Prostate gland (tissue), 2 donors: ENCODE data around the gene SMIM35. TPM values are rescaled to one million over a fixed set of nuclear protein-coding genes. Genes with fewer than 3 reads are reported as not detected.
"Not testable (repeated sequence)": the region's sequence is repeated elsewhere in the genome, so short reads cannot be mapped to it uniquely, and the experiment has no call there.

ENCODE experiments used
- DNase-seq: peaks from one replicate; pipeline ENCODE4 v3.0.0-alpha.2; 2019; ENCODE audit warnings: low spot score
- H3K27ac ChIP-seq, 2 donors: fragments of 200-600 bp; sonication (generic); 2 replicates each; pipeline ENCODE4 v1.5.1; 2017 to 2019
- H3K27me3 ChIP-seq: fragments of 200-600 bp; sonication (generic); replicated peaks from 2 replicates; pipeline ENCODE4 v1.5.1; 2019; ENCODE audit not compliant: insufficient read depth
- H3K36me3 ChIP-seq, 2 donors: fragments of 200-600 bp; sonication (generic); 1 replicate in 1 of 2; 2 replicates in 1 of 2; pipeline versions ENCODE4 v1.5.1 to v1.8.1; 2017 to 2019
- H3K4me1 ChIP-seq: fragments of 200-600 bp; sonication (generic); replicated peaks from 2 replicates; pipeline ENCODE4 v1.5.1; 2019
- H3K4me3 ChIP-seq, 2 donors: fragments of 200-600 bp; sonication (generic); 2 replicates each; pipeline ENCODE4 v1.5.1; 2017 to 2019
- H3K9me3 ChIP-seq: fragments of 200-600 bp; sonication (generic); 2 replicates; pipeline ENCODE4 v1.5.1; 2017
- CTCF ChIP-seq, 4 experiments: fragments of 200-600 bp in 2 of 4; fragments of 450-650 bp in 2 of 4; sonication (generic) in 2 of 4; IDR thresholded peaks; 1 replicate in 3 of 4; 2 replicates in 1 of 4; pipeline ENCODE4 v1.5.1; 2016 to 2019; ENCODE audit warnings: antibody characterized with exemption in 4 of 4, mild to moderate bottlenecking in 2 of 4, moderate library complexity in 2 of 4
- POLR2A ChIP-seq: fragments of 450-650 bp; IDR thresholded peaks from one replicate; pipeline ENCODE4 v1.6.1; 2016; ENCODE audit warnings: antibody characterized with exemption, mild to moderate bottlenecking
- POLR2AphosphoS5 ChIP-seq: sonication (generic); formaldehyde crosslinking; IDR thresholded peaks from one replicate; pipeline ENCODE4 v1.6.1; 2017; ENCODE audit warnings: antibody characterized with exemption
- WGBS: methylation state at CpG from one replicate; pipeline ENCODE4 v1.1.5; 2018; 5-methylcytosine and 5-hydroxymethylcytosine counted together
- intact Hi-C: fragments of 100-400 bp; cut with DNase I; formaldehyde crosslinking; loops from one replicate; pipeline ENCODE4 v1.14.2; 2022
- total RNA-seq, 2 donors: library from RNA; depleted of rRNA; stranded (reverse); fragments of >200 nt; gene quantifications; one replicate each; pipeline ENCODE4 v1.1.0, GENCODE V29; 2016

Gene SMIM35
- total RNA-seq, 2 donors from 2014 or later: 0.09 TPM; not detected in 1

DNA sequence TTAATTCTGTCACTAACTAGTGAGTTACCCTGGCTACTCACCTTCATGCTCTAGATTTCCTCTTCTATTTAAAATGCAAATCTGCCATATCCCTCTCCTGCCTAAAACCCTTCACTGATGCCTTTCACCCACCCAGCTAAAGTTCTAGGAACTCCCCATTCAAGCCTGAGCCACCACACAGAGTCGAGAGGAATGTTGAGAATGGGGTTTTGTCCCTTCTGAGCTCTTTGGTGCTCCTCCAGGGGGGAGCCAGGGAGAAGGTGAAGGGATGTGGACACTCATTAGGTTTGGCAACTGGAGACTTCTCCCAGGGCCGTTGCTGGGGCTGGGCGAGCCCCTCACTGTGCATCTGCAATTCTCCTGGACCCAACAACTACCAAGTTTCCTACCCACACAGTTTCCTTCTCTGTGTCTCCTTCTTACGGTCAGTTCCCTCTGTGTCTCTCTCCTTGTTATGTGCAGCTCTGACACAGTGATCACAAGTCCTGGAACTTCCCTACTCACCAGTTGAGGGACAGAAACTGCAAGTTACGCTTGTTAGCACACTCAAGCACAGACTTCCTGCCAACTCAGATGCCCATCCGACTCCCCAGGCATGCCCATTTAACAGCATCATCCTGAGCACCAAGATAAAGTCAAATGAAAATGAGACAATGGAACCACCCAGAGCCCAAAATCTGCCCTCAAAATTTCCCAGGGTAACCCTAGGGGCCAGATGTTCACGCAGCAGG lies 107.1 kb downstream of the SMIM35 start:
- Histone ChIP-seq H3K9me3 (no peaks in the 10 kb centered on the region), H3K27me3 (no peaks in the 10 kb centered on the region), H3K4me1 (no peaks in the 10 kb centered on the region), H3K27ac (no peak overlapping the region), H3K36me3 (no peaks in the 10 kb centered on the region), H3K4me3 (no peak overlapping the region)
- intact Hi-C loops: no loop called here
- WGBS: 72% methylated on average over 7 of the region's 7 CpGs
- TF ChIP-seq POLR2A (no peak), POLR2AphosphoS5 (no peak), CTCF (IDR thresholded peaks at IDR 0.05) (no peak)
- DNase-seq: no peak

DNA sequence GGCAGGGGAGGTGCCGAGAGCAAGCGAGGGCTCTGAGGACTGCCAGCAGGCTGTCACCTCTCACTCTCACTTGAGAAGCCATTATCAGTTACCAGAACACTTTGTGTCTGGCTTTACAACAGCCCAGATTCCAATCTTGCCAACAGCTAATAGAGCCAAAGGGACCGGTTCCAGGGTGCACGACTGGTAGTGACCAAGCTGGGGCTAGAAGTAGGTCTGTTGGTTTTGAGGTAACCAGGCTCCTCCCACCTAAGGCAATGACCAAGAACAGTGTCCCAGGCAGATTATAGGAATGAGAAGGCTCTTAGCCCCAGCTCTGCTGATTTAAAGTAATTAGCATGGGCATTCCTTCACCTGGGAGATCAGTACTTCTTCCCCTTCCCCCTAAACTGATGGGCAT lies 107.8 kb downstream of the SMIM35 start:
- Histone ChIP-seq H3K4me1 (no peaks in the 10 kb centered on the region), H3K27ac (no peak overlapping the region), H3K9me3 (no peaks in the 10 kb centered on the region), H3K27me3 (no peaks in the 10 kb centered on the region), H3K4me3 (no peak overlapping the region), H3K36me3 (no peaks in the 10 kb centered on the region)
- no peak for DNase-seq
- 38% methylated on average over 4 of the region's 4 CpGs for WGBS
- intact Hi-C loops: no loop called here
- TF ChIP-seq POLR2A: no peak

GRCh38 chr11:117978291-117978910 lies 108.4 kb downstream of the SMIM35 start:
- H3K9me3 ChIP-seq, H3K4me1 ChIP-seq, H3K36me3 ChIP-seq, DNase-seq, intact Hi-C loops, H3K27me3 ChIP-seq, H3K4me3 ChIP-seq, H3K27ac ChIP-seq: not testable (repeated sequence)
- WGBS: 93% methylated on average over 34 of the region's 36 CpGs

GRCh38 chr11:117977612-117978264 lies 109.0 kb downstream of the SMIM35 start:
- H3K9me3 ChIP-seq, intact Hi-C loops, H3K4me1 ChIP-seq, DNase-seq, H3K27ac ChIP-seq, H3K36me3 ChIP-seq, H3K4me3 ChIP-seq, H3K27me3 ChIP-seq: not testable (repeated sequence)
- 76% methylated on average over 23 of the region's 23 CpGs for WGBS

GRCh38 chr11:117977029-117977428 lies 109.7 kb downstream of the SMIM35 start:
- Histone ChIP-seq H3K4me1 (no peaks in the 10 kb centered on the region), H3K27me3 (no peaks in the 10 kb centered on the region), H3K36me3 (no peaks in the 10 kb centered on the region), H3K9me3 (no peaks in the 10 kb centered on the region), H3K27ac (no peak overlapping the region), H3K4me3 (no peak overlapping the region)
- intact Hi-C loops: no loop called here
- WGBS: 75% methylated on average over 5 of the region's 5 CpGs
- DNase-seq: no peak
- TF ChIP-seq POLR2AphosphoS5 (no peak), POLR2A (no peak), CTCF (IDR thresholded peaks at IDR 0.05) (no peak)

DNA sequence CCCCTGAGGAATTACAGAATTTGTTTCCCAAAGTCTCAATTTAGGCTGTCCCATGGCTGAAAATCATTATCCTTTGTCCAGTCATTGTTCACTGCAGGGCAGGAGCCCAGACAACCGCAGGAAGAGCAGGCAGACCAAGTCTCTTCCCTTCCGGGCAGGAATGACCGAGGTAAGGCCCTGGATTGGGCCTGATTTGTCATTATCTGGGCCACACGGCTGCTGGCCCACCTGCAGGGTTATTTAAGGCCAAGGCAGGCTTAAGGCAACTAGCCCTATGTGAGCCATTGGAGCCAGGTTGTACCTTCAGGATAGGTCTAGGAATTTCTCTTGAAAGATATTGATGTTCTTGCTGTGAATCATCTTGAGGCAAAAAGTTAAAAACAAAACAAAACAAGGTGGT lies 110.3 kb downstream of the SMIM35 start:
- no peak for DNase-seq
- intact Hi-C loops: no loop called here

More for the DNA sequence above, 110.3 kb downstream of the SMIM35 start:
- Histone ChIP-seq H3K4me3 (no peak overlapping the region), H3K36me3 (no peaks in the 10 kb centered on the region), H3K4me1 (no peaks in the 10 kb centered on the region), H3K27me3 (no peaks in the 10 kb centered on the region), H3K9me3 (no peaks in the 10 kb centered on the region), H3K27ac (no peak overlapping the region)
- WGBS: 94% methylated on average over 4 of the region's 4 CpGs
- no peak for TF ChIP-seq CTCF (IDR thresholded peaks at IDR 0.05)
- no peak for TF ChIP-seq POLR2AphosphoS5
- TF ChIP-seq POLR2A: no peak
